ENCODE measurements around the gene HRH3. TPM values are rescaled to one million over a fixed set of nuclear protein-coding genes. Genes with fewer than 3 reads are reported as not detected.

The HRH3 gene
- total RNA-seq, 2 donors from 2014 or later = not detected

DNA sequence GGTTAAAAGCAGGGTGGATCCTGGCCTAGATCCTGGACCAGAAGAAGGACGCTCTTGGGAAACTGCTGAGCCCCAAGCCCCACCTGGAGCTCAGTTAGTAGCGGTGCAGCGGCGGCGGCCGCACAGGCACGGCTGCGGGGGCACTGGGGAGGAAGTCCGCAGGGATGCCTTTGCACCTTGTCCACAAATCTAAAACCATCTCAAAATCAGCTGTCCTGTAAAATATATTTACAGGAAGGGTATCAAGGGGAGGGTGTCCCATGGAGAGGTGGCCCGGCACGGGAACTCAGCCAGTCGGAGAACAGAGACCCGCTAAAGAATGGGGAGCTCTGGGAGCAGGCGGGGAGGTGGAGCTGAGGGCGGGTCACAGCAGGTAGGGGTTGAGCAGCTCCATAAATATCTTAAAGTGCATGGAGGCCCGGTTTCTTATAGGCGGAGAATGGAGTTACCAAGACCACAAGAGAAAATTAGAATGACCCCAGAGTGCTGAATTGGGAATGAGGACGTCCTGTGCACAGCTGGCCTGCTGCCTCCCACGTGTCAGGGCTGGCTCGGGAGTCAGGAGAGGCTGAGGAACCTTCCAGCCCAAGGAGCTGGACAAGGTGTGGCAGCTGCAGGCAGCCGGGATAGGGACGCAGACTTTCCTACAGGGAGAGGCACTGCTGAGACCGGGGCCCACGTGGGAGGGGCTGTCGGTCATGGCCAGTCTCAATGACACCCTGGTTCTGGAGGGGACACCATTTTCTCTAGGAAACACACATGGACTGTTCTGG is 29.3 kb downstream of the HRH3 start:
- peak; percentile 66 for DNase-seq (ENCODE audit: low spot score)
- intact Hi-C loops (cut with DNase I) = no loop called here

GRCh38 chr20:62186887-62187866 is 32.9 kb downstream of the HRH3 start:
- intact Hi-C loops (cut with DNase I) = no loop called here
- no peak for DNase-seq (ENCODE audit: low spot score)

DNA sequence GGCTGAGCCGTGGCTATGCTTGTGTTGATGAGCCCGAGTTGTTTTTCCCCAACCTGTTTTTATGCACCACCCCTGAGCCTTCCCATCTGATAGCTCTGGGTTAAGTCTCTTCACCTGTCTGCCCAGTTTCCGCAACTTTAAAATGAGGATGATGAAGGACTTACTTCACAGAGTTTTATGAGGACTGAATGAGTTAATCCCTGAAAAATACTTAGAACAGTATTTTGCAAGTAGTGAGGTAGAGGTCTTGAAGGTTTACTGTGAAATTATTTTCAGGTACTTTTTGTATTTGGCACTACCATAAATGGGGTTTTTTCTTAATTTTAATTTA is 34.0 kb downstream of the HRH3 start:
- intact Hi-C loops (cut with DNase I) = no loop called here
- DNase-seq (ENCODE audit: low spot score) = no peak

- intact Hi-C loops (cut with DNase I) = loop anchor here (5.0 kb wide), 2 partner anchors 204 to 1874 kb away; partner anchors contain the start of gene RPS21 (in 1 of the 2)
- no peak for DNase-seq (ENCODE audit: low spot score)
Measured at GRCh38 chr20:62183426-62184142, 36.5 kb downstream of the HRH3 start.

DNA sequence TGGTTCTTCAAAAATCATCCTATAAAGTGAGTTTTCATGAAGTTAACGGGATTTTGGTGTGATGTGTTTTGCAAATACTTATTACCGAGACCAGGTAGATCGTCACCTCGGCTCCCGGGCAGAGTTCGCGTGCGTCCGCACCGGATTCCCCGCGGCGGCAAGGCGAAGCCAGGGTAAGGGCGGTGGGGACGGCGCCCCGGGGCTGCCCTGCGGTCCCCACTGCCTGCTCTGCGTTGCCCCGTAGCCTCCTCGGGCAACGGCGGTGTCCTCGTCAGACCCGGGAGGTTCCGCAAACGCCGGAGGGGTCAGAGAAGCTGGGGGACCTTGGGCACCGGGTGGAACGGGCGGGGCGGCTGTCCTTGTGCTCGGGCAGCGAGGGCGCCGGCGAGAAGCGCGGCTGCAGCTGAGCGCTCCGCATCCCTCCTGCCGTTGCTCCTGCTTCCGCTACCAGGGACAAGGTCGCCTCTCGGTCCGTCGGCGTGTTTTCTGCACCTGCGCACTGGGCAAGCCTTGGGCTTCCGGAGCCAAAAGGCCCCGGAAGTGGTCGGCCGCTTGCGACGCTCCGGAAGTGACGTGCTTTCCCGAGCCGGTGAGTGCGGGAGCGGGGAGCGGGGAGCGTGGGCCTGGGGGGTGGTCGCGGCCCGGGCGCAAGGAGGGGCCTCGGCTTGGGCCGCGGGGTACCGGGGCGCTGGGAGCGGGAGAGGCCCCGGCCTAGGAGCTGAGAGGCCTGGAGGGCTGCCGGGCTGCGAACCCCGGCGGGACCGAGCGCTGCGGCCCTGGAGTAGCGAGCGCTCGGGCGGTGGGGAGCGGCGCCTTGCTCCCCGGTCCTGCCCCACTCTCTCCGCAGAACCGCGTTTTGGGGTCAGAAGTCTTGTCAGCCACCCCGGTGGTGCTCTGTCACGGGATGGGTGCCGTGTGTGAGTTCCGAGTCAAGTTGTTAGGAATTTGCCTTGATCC is 37.3 kb downstream of the HRH3 start, which contains the start of gene MTG2:
MTG2 (plus strand) TSS at position 560 of the 957 bp plus-strand sequence. CDS start 10,393 bp downstream, outside the sequence.
- intact Hi-C loops (cut with DNase I) = loop anchor here (5.0 kb wide), 2 partner anchors 205 to 1875 kb away; partner anchors contain the start of gene RPS21 (in 1 of the 2)
- DNase-seq (ENCODE audit: low spot score) = peak; percentile 98

DNA sequence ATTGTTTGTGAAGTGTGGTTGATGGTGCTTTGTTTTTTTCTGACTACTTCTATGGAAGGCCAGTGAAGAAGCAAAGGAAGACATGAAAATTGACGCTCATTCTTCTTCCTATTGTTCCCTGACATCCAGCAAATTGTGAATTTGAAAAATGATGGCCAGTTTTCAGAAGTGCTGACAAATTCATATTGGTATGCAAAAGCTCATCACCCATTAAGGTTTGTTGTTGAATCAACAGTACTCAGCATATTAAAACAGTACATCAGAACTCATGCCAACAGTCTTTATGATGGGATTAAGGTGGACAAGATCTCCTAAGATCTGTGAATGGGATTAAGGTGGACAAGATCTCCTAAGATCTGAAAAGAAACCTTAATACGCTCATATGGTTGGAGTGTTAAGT is 38.3 kb downstream of the HRH3 start:
- DNase-seq (ENCODE audit: low spot score) = no peak
- intact Hi-C loops (cut with DNase I) = loop anchor here (5.0 kb wide), 2 partner anchors 205 to 1875 kb away; partner anchors contain the start of gene RPS21 (in 1 of the 2)

DNA sequence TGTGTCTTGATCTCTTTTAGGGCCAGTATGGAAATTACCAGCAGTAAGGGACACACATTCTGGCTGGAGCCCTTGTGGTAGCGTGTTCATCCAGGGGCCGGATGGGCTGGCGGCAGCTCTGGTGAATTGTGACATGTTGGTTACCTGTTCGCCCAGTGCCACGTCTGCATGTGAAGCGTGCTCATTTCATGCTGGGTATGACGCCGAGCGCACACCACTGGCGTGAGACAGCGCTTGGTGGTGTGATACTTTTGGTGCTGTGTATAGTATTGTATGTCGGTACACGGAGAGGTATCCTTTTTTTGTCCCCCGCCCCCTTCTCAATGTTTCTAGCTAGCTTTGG is 40.9 kb downstream of the HRH3 start:
- intact Hi-C loops (cut with DNase I) = loop anchor here in 1 of 2 donors (5.0 kb wide), 1 partner anchor 1652 kb away; no protein-coding TSS in a partner anchor
- DNase-seq (ENCODE audit: low spot score) = no peak

DNA sequence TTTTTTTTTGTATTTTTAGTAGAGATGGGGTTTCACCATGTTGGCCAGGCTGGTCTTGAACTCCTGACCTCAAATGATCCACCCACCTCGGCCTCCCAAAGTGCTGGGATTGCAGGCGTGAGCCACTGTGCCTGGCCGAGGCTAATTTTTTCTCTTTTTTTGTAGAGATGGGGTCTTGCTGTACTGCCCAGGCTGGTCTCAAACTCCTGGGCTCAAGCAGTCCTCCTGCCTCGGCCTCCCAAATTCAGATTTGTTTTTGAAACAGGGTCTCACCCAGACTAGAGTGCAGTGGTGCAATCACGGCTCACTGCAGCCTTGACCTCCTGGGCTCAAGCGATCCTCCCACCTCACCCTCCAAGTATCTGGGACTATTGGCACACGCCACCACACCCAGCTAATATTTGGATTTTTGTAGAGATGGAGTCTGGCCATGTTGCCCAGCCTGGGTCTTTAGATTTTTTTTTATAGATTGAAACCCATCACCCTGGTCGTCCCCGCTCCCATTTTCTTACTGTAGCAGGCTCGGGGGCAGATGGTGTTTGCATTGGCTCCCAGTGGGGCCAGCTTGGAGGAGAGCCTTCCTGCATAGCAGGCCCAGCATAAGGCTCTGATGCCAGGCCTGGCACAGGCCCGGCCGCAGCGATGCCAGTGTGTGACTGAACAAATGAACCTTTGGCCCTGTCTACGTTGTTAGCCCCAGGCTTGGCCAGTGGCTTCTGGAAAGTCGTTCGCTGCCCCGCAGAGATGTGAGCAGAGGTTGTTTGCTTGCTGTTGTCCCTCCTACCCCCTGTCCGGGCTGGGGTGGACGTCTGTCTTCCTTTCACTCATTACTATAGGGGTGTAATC is 41.5 kb downstream of the HRH3 start:
- DNase-seq (ENCODE audit: low spot score) = no peak
- intact Hi-C loops (cut with DNase I) = loop anchor here in 1 of 2 donors (5.0 kb wide), 1 partner anchor 1651 kb away; no protein-coding TSS in a partner anchor

DNA sequence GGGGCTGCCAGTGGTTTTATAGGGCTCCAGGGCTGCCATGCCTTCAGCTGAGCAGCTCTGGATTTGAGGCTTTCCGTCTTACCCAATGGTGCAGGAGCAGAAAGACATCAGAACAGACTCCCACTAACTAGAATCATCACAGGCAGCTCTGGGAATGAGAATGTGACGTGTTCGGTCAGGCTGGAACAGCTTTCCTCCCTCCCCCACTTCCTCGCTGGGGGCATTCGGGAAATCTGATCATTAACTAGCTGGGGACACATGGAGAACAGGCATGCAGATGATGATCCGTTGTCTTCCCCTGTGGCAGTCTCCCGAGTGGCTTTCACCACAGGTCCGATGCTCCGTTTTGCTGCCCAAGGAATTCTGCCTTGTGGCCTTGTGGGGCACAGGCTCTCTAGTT is 42.8 kb downstream of the HRH3 start:
- intact Hi-C loops (cut with DNase I) = loop anchor here in 1 of 2 donors (5.0 kb wide), 1 partner anchor 1650 kb away; no protein-coding TSS in a partner anchor
- DNase-seq (ENCODE audit: low spot score) = no peak

DNA sequence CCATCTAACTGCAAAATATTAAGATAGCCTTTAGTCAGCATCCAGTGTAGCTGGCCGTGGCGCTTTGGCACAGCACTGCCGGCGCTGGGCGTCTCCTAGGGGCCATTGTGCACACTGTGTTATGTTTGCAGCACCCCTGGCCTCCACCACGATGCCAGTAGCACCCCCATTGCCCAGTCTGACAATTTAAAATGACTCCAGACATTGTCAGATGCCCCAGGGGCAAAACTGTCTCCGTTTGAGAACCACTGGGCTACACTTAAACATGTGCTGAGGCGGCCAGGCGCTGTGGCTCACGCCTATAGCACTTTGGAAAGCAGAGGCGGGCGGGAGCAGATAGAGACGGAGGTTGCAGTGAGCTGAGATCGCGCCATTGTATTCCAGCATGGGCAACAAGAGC is 43.2 kb downstream of the HRH3 start:
- intact Hi-C loops (cut with DNase I) = loop anchor here in 1 of 2 donors (5.0 kb wide), 1 partner anchor 1650 kb away; no protein-coding TSS in a partner anchor
- no peak for DNase-seq (ENCODE audit: low spot score)

DNA sequence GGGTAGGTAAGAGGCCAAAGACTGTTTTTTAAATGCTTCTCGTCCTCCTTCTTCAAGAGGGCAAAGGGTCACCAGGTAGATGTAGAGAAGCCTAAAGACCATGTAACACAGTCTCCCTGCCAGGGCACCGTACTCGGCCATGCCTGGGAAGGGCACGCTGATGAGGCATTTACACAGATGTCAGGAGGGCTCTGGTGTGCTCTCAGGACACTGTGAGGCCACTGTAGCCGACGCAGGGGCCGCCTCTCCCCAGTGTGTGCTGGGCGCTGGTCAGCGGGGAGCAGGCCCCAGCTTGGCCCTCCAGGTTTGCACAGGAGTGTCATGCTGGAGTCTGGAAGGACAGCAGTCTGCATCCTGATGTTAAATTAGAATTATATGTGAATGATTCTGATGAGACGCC is 44.4 kb downstream of the HRH3 start:
- intact Hi-C loops (cut with DNase I) = loop anchor here in 1 of 2 donors (5.0 kb wide), 1 partner anchor 1648 kb away; no protein-coding TSS in a partner anchor

DNA sequence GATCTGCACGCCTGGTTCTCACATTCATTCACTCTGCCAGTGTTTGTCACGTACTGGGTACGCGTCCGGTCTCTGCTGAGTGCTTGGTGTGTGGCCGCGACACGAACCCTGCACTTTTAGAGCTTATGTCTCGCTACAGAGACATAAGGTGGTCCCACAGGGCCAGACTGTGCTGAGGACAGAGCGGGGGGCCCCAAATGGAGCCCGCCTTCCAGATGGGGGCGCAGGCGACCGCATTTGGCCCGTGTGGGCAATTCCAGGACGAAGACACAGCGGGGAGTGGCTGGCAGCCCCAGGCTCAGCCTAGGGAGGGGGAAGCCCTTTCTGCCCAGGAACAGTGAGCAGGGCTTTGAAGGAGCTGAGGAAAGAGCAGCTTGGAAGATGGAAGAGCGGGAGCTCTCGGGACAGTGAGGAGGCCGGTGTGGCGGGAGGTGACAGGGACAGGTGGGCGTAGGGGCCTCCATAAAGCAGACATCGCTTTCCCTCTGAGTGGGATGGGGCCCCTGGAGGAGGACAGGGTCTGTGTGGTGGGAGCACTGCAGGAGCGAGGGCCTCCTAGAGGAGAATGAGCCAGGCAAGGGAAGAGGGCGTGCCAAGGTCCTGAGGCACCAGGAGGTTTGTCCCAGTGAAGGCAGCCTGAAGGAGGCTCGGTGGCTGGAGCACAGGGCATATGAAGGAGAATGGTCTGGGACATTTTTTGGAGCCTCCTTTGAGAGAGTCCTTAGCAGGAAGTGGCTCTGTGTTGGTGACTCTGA is 45.0 kb downstream of the HRH3 start:
- intact Hi-C loops (cut with DNase I) = loop anchor here in 1 of 2 donors (5.0 kb wide), 1 partner anchor 1648 kb away; no protein-coding TSS in a partner anchor
- DNase-seq (ENCODE audit: low spot score) = no peak

More for the DNA sequence above, 44.4 kb downstream of the HRH3 start:
- no peak for DNase-seq (ENCODE audit: low spot score)

DNA sequence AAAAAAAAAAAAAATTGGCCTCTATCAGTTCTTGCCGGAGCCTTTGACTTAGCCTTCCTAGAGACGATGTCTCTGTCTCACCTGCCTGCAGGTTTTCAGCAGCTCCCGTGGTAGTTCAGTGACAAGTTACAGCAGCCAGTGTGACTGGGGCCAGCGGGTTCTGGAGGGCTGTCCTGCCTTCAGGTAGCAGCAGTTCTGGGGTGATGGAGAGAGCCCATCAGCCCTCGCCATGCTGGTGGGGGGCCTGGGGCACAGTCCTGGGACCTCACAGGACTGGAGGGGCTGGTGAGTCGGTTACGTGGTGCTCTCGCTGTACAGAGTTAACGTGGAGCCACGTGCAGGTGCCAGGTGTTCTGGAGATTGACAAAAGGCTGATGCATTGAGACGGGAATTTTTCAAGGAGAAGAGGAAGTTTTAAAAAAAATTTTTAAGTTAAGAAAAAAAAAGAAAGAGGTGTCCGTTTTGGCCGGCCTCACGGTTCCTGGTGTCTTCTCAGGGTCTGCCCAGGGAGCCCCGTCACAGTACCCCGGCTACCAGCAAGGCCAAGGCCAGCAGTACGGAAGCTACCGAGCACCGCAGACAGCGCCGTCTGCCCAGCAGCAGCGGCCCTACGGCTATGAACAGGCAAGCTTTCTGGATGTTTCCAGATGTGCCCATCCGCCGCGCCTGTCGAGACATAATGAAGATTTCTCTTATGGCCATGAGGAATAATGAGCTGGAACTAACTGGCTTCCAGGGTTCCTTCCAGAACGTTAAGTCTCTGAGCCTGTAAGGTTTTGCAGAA is 45.9 kb downstream of the HRH3 start:
- intact Hi-C loops (cut with DNase I) = no loop called here
- DNase-seq (ENCODE audit: low spot score) = no peak

- intact Hi-C loops (cut with DNase I) = no loop called here
- no peak for DNase-seq (ENCODE audit: low spot score)
Measured at GRCh38 chr20:62172666-62173065, 47.4 kb downstream of the HRH3 start.

- intact Hi-C loops (cut with DNase I) = no loop called here
- no peak for DNase-seq (ENCODE audit: low spot score)
Measured at GRCh38 chr20:62171245-62171644, 48.8 kb downstream of the HRH3 start.

- no peak for DNase-seq (ENCODE audit: low spot score)
- intact Hi-C loops (cut with DNase I) = no loop called here
Measured at GRCh38 chr20:62170536-62170935, 49.5 kb downstream of the HRH3 start.

Data from posterior vena cava (tissue), 2 donors.